SK-N-SH treated with all-trans-retinoic acid at 6 μM for 48 hours (cell line): ENCODE results near the gene DNAH14.

Source experiments
- ATAC-seq: fragments of 200-7000 bp; cut with Tn5 transposase; 3 replicates; pipeline ENCODE4 v1.9.1; 2020; ENCODE audit warnings: mild to moderate bottlenecking, moderate library complexity
- ARNTL ChIP-seq: fragments of 450-650 bp; formaldehyde crosslinking; IDR thresholded peaks from 2 replicates; pipeline ENCODE4 v1.5.0; 2020; ENCODE audit warnings: low read depth, mild to moderate bottlenecking, moderate library complexity, borderline replicate concordance
- BACH2 ChIP-seq: fragments of 250-450 bp; sonication (Bioruptor Pico); IDR thresholded peaks from 2 replicates; pipeline ENCODE4 v1.9.0; 2021; ENCODE audit warnings: mild to moderate bottlenecking, borderline replicate concordance
- CSDC2 ChIP-seq: fragments of 250-450 bp; sonication (Bioruptor Pico); IDR thresholded peaks from 2 replicates; pipeline ENCODE4 v1.5.0; 2020; ENCODE audit warnings: mild to moderate bottlenecking, moderate library complexity
- ESRRG ChIP-seq: fragments of 250-450 bp; sonication (Bioruptor Pico); IDR thresholded peaks from 2 replicates; pipeline ENCODE4 v1.6.1; 2021; ENCODE audit warnings: mild to moderate bottlenecking
- ISL1 ChIP-seq: fragments of 250-450 bp; sonication (Bioruptor Pico); IDR thresholded peaks from 2 replicates; pipeline ENCODE4 v2.1.2; 2022; ENCODE audit warnings: mild to moderate bottlenecking, moderate library complexity
- OSR1 ChIP-seq: fragments of 250-450 bp; sonication (Bioruptor Pico); IDR thresholded peaks from 2 replicates; pipeline ENCODE4 v1.8.0; 2022; ENCODE audit warnings: moderate library complexity, mild to moderate bottlenecking, inconsistent platforms
- PPARA ChIP-seq: fragments of 250-450 bp; sonication (Bioruptor Pico); IDR thresholded peaks from 2 replicates; pipeline ENCODE4 v1.5.0; 2020; ENCODE audit warnings: mild to moderate bottlenecking, borderline replicate concordance
- RARB ChIP-seq: fragments of 250-450 bp; sonication (Bioruptor Pico); IDR thresholded peaks from 2 replicates; pipeline ENCODE4 v1.8.0; 2021; ENCODE audit warnings: mild to moderate bottlenecking, moderate library complexity
- SNAI2 ChIP-seq: fragments of 250-450 bp; sonication (Bioruptor Pico); IDR thresholded peaks from 2 replicates; pipeline ENCODE4 v1.5.0; 2020; ENCODE audit warnings: mild to moderate bottlenecking, moderate library complexity
- TCF4 ChIP-seq: fragments of 250-450 bp; sonication (Bioruptor Pico); IDR thresholded peaks from 2 replicates; pipeline ENCODE4 v1.8.0; 2021; ENCODE audit warnings: mild to moderate bottlenecking, moderate library complexity, borderline replicate concordance
- TOX ChIP-seq: fragments of 250-450 bp; sonication (Bioruptor Pico); IDR thresholded peaks from 2 replicates; pipeline ENCODE4 v1.8.0; 2021; ENCODE audit warnings: mild to moderate bottlenecking, moderate library complexity, borderline replicate concordance
- ZC3H10 ChIP-seq: fragments of 250-450 bp; sonication (Bioruptor Pico); IDR thresholded peaks from 2 replicates; pipeline ENCODE4 v1.5.1; 2021; ENCODE audit warnings: mild to moderate bottlenecking, moderate library complexity
- ZFP3 ChIP-seq: fragments of 250-450 bp; sonication (Bioruptor Pico); IDR thresholded peaks from 2 replicates; pipeline ENCODE4 v1.5.0; 2020; ENCODE audit warnings: mild to moderate bottlenecking, moderate library complexity
- ZFP30 ChIP-seq: fragments of 450-650 bp; formaldehyde crosslinking; IDR thresholded peaks from 2 replicates; pipeline ENCODE4 v1.5.0; 2022; ENCODE audit warnings: mild to moderate bottlenecking, moderate library complexity
- ZNF565 ChIP-seq: fragments of 450-650 bp; formaldehyde crosslinking; conservative IDR thresholded peaks from 2 replicates; pipeline ENCODE4 v1.5.0; 2020; ENCODE audit warnings: low read depth, mild to moderate bottlenecking, moderate library complexity
- ZNF70 ChIP-seq: fragments of 450-650 bp; formaldehyde crosslinking; IDR thresholded peaks from 2 replicates; pipeline ENCODE4 v1.5.0; 2020; ENCODE audit warnings: mild to moderate bottlenecking, moderate library complexity
- ZNF8 ChIP-seq: fragments of 450-650 bp; formaldehyde crosslinking; IDR thresholded peaks from 2 replicates; pipeline ENCODE4 v1.5.0; 2020; ENCODE audit warnings: mild to moderate bottlenecking, moderate library complexity
- TF ChIP-seq, protein P1 (sequence below): fragments of 250-450 bp; sonication (Bioruptor Pico); IDR thresholded peaks from 2 replicates; pipeline ENCODE4 v1.8.0; 2020; ENCODE audit warnings: mild to moderate bottlenecking, moderate library complexity, borderline replicate concordance
- TF ChIP-seq, protein P2 (sequence below): fragments of 250-450 bp; sonication (Bioruptor Pico); IDR thresholded peaks from 2 replicates; pipeline ENCODE4 v1.8.0; 2021; ENCODE audit warnings: low read depth, mild to moderate bottlenecking, moderate library complexity, borderline replicate concordance
- TF ChIP-seq, protein P3 (sequence below): fragments of 250-450 bp; sonication (Bioruptor Pico); IDR thresholded peaks from 2 replicates; pipeline ENCODE4 v1.5.1; 2021; ENCODE audit warnings: mild to moderate bottlenecking, moderate library complexity
- TF ChIP-seq, protein P4 (sequence below): fragments of 250-450 bp; sonication (Bioruptor Pico); IDR thresholded peaks from 2 replicates; pipeline ENCODE4 v1.5.0; 2020; ENCODE audit warnings: mild to moderate bottlenecking, moderate library complexity

Gene DNAH14

DNA sequence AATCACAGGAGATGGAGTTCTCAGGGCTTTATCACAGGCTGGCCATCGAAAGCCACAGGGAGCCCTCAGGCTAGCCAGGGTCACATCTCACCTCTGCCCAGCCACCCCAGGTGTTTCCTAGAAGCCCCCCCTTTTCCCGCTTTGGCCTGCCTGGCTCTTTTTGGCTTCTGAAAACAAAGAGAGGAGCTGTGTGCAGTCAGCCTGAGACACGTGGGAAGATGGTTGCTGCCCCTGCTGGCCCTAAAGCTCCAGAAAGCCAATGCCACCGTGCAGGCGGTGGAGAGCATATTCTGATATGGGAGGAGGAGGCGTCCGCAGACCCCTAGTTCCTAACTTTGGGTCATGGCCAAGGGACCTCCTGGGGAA is 517.1 kb downstream of the DNAH14 start:
- ATAC-seq, result no peak
- TF ChIP-seq SNAI2 (CRISPR knock-in tag), result no peak
- TF ChIP-seq, protein P1, sequence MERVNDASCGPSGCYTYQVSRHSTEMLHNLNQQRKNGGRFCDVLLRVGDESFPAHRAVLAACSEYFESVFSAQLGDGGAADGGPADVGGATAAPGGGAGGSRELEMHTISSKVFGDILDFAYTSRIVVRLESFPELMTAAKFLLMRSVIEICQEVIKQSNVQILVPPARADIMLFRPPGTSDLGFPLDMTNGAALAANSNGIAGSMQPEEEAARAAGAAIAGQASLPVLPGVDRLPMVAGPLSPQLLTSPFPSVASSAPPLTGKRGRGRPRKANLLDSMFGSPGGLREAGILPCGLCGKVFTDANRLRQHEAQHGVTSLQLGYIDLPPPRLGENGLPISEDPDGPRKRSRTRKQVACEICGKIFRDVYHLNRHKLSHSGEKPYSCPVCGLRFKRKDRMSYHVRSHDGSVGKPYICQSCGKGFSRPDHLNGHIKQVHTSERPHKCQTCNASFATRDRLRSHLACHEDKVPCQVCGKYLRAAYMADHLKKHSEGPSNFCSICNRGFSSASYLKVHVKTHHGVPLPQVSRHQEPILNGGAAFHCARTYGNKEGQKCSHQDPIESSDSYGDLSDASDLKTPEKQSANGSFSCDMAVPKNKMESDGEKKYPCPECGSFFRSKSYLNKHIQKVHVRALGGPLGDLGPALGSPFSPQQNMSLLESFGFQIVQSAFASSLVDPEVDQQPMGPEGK (CRISPR knock-in tag), result no peak
- TF ChIP-seq, protein P2, sequence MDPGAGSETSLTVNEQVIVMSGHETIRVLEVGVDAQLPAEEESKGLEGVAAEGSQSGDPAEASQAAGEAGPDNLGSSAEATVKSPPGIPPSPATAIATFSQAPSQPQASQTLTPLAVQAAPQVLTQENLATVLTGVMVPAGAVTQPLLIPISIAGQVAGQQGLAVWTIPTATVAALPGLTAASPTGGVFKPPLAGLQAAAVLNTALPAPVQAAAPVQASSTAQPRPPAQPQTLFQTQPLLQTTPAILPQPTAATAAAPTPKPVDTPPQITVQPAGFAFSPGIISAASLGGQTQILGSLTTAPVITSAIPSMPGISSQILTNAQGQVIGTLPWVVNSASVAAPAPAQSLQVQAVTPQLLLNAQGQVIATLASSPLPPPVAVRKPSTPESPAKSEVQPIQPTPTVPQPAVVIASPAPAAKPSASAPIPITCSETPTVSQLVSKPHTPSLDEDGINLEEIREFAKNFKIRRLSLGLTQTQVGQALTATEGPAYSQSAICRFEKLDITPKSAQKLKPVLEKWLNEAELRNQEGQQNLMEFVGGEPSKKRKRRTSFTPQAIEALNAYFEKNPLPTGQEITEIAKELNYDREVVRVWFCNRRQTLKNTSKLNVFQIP (CRISPR knock-in tag), result no peak
- TF ChIP-seq BACH2 (CRISPR knock-in tag), result no peak
- TF ChIP-seq ARNTL, result no peak
- TF ChIP-seq PPARA, result no peak
- TF ChIP-seq OSR1 (CRISPR knock-in tag), result no peak
- TF ChIP-seq ZC3H10 (CRISPR knock-in tag), result no peak
- TF ChIP-seq ESRRG, result no peak
- TF ChIP-seq ZNF70 (CRISPR knock-in tag), result no peak
- no peak for TF ChIP-seq ISL1 (CRISPR knock-in tag)
- no peak for TF ChIP-seq TOX (CRISPR knock-in tag)
- no peak for TF ChIP-seq CSDC2 (CRISPR knock-in tag)
- TF ChIP-seq, protein P3, sequence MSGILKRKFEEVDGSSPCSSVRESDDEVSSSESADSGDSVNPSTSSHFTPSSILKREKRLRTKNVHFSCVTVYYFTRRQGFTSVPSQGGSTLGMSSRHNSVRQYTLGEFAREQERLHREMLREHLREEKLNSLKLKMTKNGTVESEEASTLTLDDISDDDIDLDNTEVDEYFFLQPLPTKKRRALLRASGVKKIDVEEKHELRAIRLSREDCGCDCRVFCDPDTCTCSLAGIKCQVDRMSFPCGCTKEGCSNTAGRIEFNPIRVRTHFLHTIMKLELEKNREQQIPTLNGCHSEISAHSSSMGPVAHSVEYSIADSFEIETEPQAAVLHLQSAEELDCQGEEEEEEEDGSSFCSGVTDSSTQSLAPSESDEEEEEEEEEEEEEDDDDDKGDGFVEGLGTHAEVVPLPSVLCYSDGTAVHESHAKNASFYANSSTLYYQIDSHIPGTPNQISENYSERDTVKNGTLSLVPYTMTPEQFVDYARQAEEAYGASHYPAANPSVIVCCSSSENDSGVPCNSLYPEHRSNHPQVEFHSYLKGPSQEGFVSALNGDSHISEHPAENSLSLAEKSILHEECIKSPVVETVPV (CRISPR knock-in tag), result no peak
- TF ChIP-seq TCF4, result no peak
- TF ChIP-seq ZNF565 (CRISPR knock-in tag), result no peak
- no peak for TF ChIP-seq RARB (CRISPR knock-in tag)
- no peak for TF ChIP-seq ZFP3 (CRISPR knock-in tag)
- TF ChIP-seq ZFP30 (CRISPR knock-in tag), result no peak

DNA sequence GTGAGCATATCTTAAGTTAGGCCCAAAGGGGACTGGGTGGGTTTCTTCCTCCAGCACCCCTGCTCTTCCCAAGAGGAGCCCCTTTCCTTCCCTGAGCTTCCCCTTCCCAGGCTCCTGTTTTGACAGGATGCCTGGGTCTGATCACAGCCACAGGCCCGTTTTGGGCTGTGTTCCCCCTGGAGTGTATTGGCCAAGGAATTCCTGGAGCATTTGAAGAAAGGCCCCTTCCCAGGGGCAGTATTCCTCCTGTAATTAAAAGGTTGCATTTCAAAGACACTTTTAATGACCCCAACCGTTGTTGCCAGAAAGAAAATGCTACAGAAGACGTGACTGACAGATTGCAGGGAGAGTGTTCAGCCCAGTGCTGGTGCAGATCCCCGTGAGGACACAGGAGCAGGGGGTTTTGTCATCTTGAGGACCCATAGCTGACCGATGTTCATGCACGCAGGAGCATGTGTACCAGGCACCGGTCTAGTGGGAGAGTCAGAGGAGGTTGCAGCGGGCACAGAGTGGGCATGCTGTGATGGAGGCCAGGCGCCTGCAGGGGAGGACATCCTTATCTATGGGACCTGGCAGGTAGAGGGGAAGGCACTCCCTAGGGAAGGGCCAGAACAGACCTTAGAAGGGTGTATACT is 517.6 kb downstream of the DNAH14 start:
- TF ChIP-seq, protein P4, sequence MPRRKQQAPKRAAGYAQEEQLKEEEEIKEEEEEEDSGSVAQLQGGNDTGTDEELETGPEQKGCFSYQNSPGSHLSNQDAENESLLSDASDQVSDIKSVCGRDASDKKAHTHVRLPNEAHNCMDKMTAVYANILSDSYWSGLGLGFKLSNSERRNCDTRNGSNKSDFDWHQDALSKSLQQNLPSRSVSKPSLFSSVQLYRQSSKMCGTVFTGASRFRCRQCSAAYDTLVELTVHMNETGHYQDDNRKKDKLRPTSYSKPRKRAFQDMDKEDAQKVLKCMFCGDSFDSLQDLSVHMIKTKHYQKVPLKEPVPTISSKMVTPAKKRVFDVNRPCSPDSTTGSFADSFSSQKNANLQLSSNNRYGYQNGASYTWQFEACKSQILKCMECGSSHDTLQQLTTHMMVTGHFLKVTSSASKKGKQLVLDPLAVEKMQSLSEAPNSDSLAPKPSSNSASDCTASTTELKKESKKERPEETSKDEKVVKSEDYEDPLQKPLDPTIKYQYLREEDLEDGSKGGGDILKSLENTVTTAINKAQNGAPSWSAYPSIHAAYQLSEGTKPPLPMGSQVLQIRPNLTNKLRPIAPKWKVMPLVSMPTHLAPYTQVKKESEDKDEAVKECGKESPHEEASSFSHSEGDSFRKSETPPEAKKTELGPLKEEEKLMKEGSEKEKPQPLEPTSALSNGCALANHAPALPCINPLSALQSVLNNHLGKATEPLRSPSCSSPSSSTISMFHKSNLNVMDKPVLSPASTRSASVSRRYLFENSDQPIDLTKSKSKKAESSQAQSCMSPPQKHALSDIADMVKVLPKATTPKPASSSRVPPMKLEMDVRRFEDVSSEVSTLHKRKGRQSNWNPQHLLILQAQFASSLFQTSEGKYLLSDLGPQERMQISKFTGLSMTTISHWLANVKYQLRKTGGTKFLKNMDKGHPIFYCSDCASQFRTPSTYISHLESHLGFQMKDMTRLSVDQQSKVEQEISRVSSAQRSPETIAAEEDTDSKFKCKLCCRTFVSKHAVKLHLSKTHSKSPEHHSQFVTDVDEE, result no peak
- TF ChIP-seq CSDC2 (CRISPR knock-in tag), result no peak
- no peak for TF ChIP-seq ZFP3 (CRISPR knock-in tag)
- ATAC-seq, result no peak; the same call in 2 of the 3 replicates

DNA sequence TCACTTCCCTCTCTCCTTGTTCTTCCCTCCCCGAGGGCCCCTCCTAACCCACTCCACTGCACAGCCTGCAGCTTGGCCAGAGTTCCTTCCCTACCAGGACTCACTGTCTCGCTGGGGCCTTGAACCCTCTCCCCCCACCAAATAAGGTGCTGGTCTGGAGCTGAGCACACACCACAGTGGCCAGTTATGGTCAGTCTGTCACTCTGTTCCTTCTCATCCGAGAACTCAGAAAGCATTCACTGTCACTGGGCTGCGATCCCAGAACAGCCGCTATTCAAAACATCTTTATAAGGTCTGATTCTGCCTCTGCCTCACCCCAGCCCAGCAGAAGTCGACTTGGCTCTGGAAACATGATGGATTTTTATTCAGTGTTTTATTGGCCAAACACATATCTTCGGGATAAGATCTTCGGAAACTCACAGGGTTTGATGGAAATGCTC is 518.2 kb downstream of the DNAH14 start:
- TF ChIP-seq ZNF8 (CRISPR knock-in tag), result no peak
- no peak for TF ChIP-seq ZNF70 (CRISPR knock-in tag)
- no peak for TF ChIP-seq OSR1 (CRISPR knock-in tag)
- TF ChIP-seq, protein P3 (CRISPR knock-in tag), result no peak
- ATAC-seq, result no peak; the same call in none of the 3 replicates
